Liver (tissue), 3 donors: ENCODE results near the gene PLCB1.

Source experiments
- ATF3 ChIP-seq: IDR thresholded peaks from 2 replicates; pipeline ENCODE4 v1.6.1; 2016; ENCODE audit warnings: antibody characterized with exemption
- CTCF ChIP-seq: fragments of 150-350 bp; IDR thresholded peaks from 2 replicates; pipeline ENCODE4 v1.5.1; 2017; ENCODE audit warnings: improper control_type of control experiment, low read depth, low read length; ENCODE audit not compliant: missing input control
- EGR1 ChIP-seq, 2 donors: IDR thresholded peaks; 2 replicates each; pipeline ENCODE4 v1.6.1; 2016 to 2018; ENCODE audit warnings: antibody characterized with exemption in 2 of 2, low read depth in 2 of 2
- FOXA1 ChIP-seq: IDR thresholded peaks from 2 replicates; pipeline ENCODE4 v1.6.1; 2016; ENCODE audit warnings: antibody characterized with exemption
- GABPA ChIP-seq, 2 donors: IDR thresholded peaks in 1 of 2; conservative IDR thresholded peaks in 1 of 2; 2 replicates each; pipeline ENCODE4 v1.6.1; 2016; ENCODE audit warnings: antibody characterized with exemption in 2 of 2, mild to moderate bottlenecking in 1 of 2, moderate library complexity in 1 of 2
- HNF4G ChIP-seq: IDR thresholded peaks from 2 replicates; pipeline ENCODE4 v1.6.1; 2016; ENCODE audit warnings: antibody characterized with exemption
- JUND ChIP-seq, 2 donors: IDR thresholded peaks; 2 replicates each; pipeline ENCODE4 v1.6.1; 2016; ENCODE audit warnings: antibody characterized with exemption in 2 of 2
- MAX ChIP-seq: IDR thresholded peaks from 2 replicates; pipeline ENCODE4 v1.6.1; 2016; ENCODE audit warnings: antibody characterized with exemption
- RAD21 ChIP-seq, 2 donors: IDR thresholded peaks; 2 replicates each; pipeline ENCODE4 v1.6.1; 2016; ENCODE audit warnings: antibody characterized with exemption in 2 of 2, mild to moderate bottlenecking in 2 of 2
- REST ChIP-seq: IDR thresholded peaks from 2 replicates; pipeline ENCODE4 v1.6.1; 2016; ENCODE audit warnings: antibody characterized with exemption, mild to moderate bottlenecking
- SP1 ChIP-seq: IDR thresholded peaks from 2 replicates; pipeline ENCODE4 v1.6.1; 2018; ENCODE audit warnings: antibody characterized with exemption, mild to moderate bottlenecking
- TAF1 ChIP-seq: conservative IDR thresholded peaks from 2 replicates; pipeline ENCODE4 v1.6.1; 2016; ENCODE audit warnings: antibody characterized with exemption, mild to moderate bottlenecking
- YY1 ChIP-seq: IDR thresholded peaks from 2 replicates; pipeline ENCODE4 v1.6.1; 2016; ENCODE audit warnings: antibody characterized with exemption, mild to moderate bottlenecking
- ZBTB33 ChIP-seq: IDR thresholded peaks from 2 replicates; pipeline ENCODE4 v1.6.1; 2016; ENCODE audit warnings: antibody characterized with exemption
- donor health status: healthy.
- donor health status: healthy.

- TF ChIP-seq CTCF, result no peak
- TF ChIP-seq RAD21 (IDR thresholded peaks at IDR 0.05), result peak in 1 of 2 donors; percentile 9
- TF ChIP-seq TAF1, result no peak
- no peak for TF ChIP-seq YY1
- peak in 1 of 2 donors; percentile 23 for TF ChIP-seq EGR1 (IDR thresholded peaks at IDR 0.05; ENCODE audit: low read depth in 2 of 2)
- no peak for TF ChIP-seq ZBTB33
- no peak for TF ChIP-seq REST
- no peak for TF ChIP-seq GABPA (IDR thresholded peaks at IDR 0.05 in 1 of 2, conservative IDR thresholded peaks at IDR 0.05 in 1 of 2)
- TF ChIP-seq JUND (IDR thresholded peaks at IDR 0.05), result no peak
- no peak for TF ChIP-seq SP1
- TF ChIP-seq MAX, result peak; percentile 13
- no peak for TF ChIP-seq FOXA1
- no peak for TF ChIP-seq ATF3
- no peak for TF ChIP-seq HNF4G
These were observed 592.8 kb downstream of the PLCB1 start for GRCh38 chr20:8724884-8725283.
